ENCODE data around the gene OR10D3. TPM values are rescaled to one million over a fixed set of nuclear protein-coding genes. Genes with fewer than 3 reads are reported as not detected.
A peak's percentile ranks its signal among the peaks of the same experiment; 100 is the strongest.
"Not testable (repeated sequence)": the region's sequence is repeated elsewhere in the genome, so short reads cannot be mapped to it uniquely, and the experiment has no call there.

OR10D3 gene
- total RNA-seq = not detected in 2 replicates

- DNase-seq (ENCODE audit: low read depth in 2 of 2) = no peak
Measured at GRCh38 chr11:124183068-124183467, at the start of gene OR10D3. Gene OR10D3 (plus strand): TSS chr11:124183345. CDS start chr11:124185270, 1,925 bp downstream.

- no peak for DNase-seq (ENCODE audit: low read depth in 2 of 2)
Measured at GRCh38 chr11:124143034-124143433, 40.1 kb upstream of the OR10D3 start.

GRCh38 chr11:124147951-124148350 lies 35.2 kb upstream of the OR10D3 start:
- DNase-seq (ENCODE audit: low read depth in 2 of 2) = no peak

GRCh38 chr11:124150684-124151083 lies 32.5 kb upstream of the OR10D3 start:
- DNase-seq (ENCODE audit: low read depth in 2 of 2) = no peak

- no peak for DNase-seq (ENCODE audit: low read depth in 2 of 2)
Measured at GRCh38 chr11:124152770-124153407, 30.3 kb upstream of the OR10D3 start.

GRCh38 chr11:124153821-124154220 lies 29.3 kb upstream of the OR10D3 start:
- DNase-seq (ENCODE audit: low read depth in 2 of 2) = no peak

- DNase-seq (ENCODE audit: low read depth in 2 of 2) = no peak
Measured at GRCh38 chr11:124159481-124159880, 23.7 kb upstream of the OR10D3 start.

GRCh38 chr11:124160986-124161385 lies 22.2 kb upstream of the OR10D3 start:
- DNase-seq (ENCODE audit: low read depth in 2 of 2) = no peak

- DNase-seq (ENCODE audit: low read depth in 2 of 2) = no peak
Measured at GRCh38 chr11:124167826-124168231, 15.3 kb upstream of the OR10D3 start.

GRCh38 chr11:124168796-124169195 lies 14.3 kb upstream of the OR10D3 start:
- no peak for DNase-seq (ENCODE audit: low read depth in 2 of 2)

- DNase-seq (ENCODE audit: low read depth in 2 of 2) = not testable (repeated sequence)
Measured at GRCh38 chr11:124170315-124170714, 12.8 kb upstream of the OR10D3 start.

GRCh38 chr11:124170801-124171586 lies 12.2 kb upstream of the OR10D3 start:
- peak in 1 of 2 donors; percentile 1 for DNase-seq (ENCODE audit: low read depth in 2 of 2)

- no peak for DNase-seq (ENCODE audit: low read depth in 2 of 2)
Measured at GRCh38 chr11:124172101-124172500, 11.0 kb upstream of the OR10D3 start.

- no peak for DNase-seq (ENCODE audit: low read depth in 2 of 2)
Measured at GRCh38 chr11:124172599-124172998, 10.5 kb upstream of the OR10D3 start.

- peak; percentile 82 to 89 for DNase-seq (ENCODE audit: low read depth in 2 of 2)
Measured at GRCh38 chr11:124174001-124174583, 9.1 kb upstream of the OR10D3 start.

GRCh38 chr11:124176925-124177715 lies 6.0 kb upstream of the OR10D3 start:
- no peak for DNase-seq (ENCODE audit: low read depth in 2 of 2)

GRCh38 chr11:124179310-124179709 lies 3.8 kb upstream of the OR10D3 start:
- DNase-seq (ENCODE audit: low read depth in 2 of 2) = no peak

GRCh38 chr11:124190298-124191139 lies 7.4 kb downstream of the OR10D3 start:
- DNase-seq (ENCODE audit: low read depth in 2 of 2) = no peak

- DNase-seq (ENCODE audit: low read depth in 2 of 2) = no peak
Measured at GRCh38 chr11:124193221-124194010, 10.3 kb downstream of the OR10D3 start.

Measured in dermis microvascular lymphatic vessel endothelial cell (primary cell).